Measurements from ENCODE around the gene COL4A6.
"Not testable (repeated sequence)": the region's sequence is repeated elsewhere in the genome, so short reads cannot be mapped to it uniquely, and the experiment has no call there.

Gene COL4A6

GRCh38 chrX:108412783-108413182, 25.4 kb downstream of the COL4A6 start:
- DNase-seq (ENCODE audit: low read depth in 2 of 3, low spot score in 1 of 3) = no peak

GRCh38 chrX:108399418-108400165, 38.6 kb downstream of the COL4A6 start:
- DNase-seq (ENCODE audit: low read depth in 2 of 3, low spot score in 1 of 3) = no peak

- DNase-seq (ENCODE audit: low read depth in 2 of 3, low spot score in 1 of 3) = no peak
These were observed 40.4 kb downstream of the COL4A6 start for GRCh38 chrX:108397627-108398391.

GRCh38 chrX:108396986-108397385, 41.2 kb downstream of the COL4A6 start:
- no peak for DNase-seq (ENCODE audit: low read depth in 2 of 3, low spot score in 1 of 3)

GRCh38 chrX:108396188-108396891, 41.9 kb downstream of the COL4A6 start:
- DNase-seq (ENCODE audit: low read depth in 2 of 3, low spot score in 1 of 3) = no peak

- DNase-seq (ENCODE audit: low read depth in 2 of 3, low spot score in 1 of 3) = not testable (repeated sequence)
These were observed 47.1 kb downstream of the COL4A6 start for GRCh38 chrX:108390976-108391717.

- no peak for DNase-seq (ENCODE audit: low read depth in 2 of 3, low spot score in 1 of 3)
These were observed 53.4 kb downstream of the COL4A6 start for GRCh38 chrX:108384783-108385182.

- DNase-seq (ENCODE audit: low read depth in 2 of 3, low spot score in 1 of 3) = no peak
These were observed 58.0 kb downstream of the COL4A6 start for GRCh38 chrX:108380222-108380621.

- not testable (repeated sequence) for DNase-seq (ENCODE audit: low read depth in 2 of 3, low spot score in 1 of 3)
These were observed 61.4 kb downstream of the COL4A6 start for GRCh38 chrX:108376821-108377220.

GRCh38 chrX:108375591-108375990, 62.6 kb downstream of the COL4A6 start:
- not testable (repeated sequence) for DNase-seq (ENCODE audit: low read depth in 2 of 3, low spot score in 1 of 3)

- no peak for DNase-seq (ENCODE audit: low read depth in 2 of 3, low spot score in 1 of 3)
These were observed 71.4 kb downstream of the COL4A6 start for GRCh38 chrX:108366644-108367406.

- DNase-seq (ENCODE audit: low read depth in 2 of 3, low spot score in 1 of 3) = no peak
These were observed 76.2 kb downstream of the COL4A6 start for GRCh38 chrX:108362026-108362425.

- no peak for DNase-seq (ENCODE audit: low read depth in 2 of 3, low spot score in 1 of 3)
These were observed 76.9 kb downstream of the COL4A6 start for GRCh38 chrX:108361316-108361715.

GRCh38 chrX:108359806-108360602, 78.2 kb downstream of the COL4A6 start:
- no peak for DNase-seq (ENCODE audit: low read depth in 2 of 3, low spot score in 1 of 3)

GRCh38 chrX:108353452-108353851, 84.8 kb downstream of the COL4A6 start:
- DNase-seq (ENCODE audit: low read depth in 2 of 3, low spot score in 1 of 3) = no peak

- DNase-seq (ENCODE audit: low read depth in 2 of 3, low spot score in 1 of 3) = no peak
These were observed 89.0 kb downstream of the COL4A6 start for GRCh38 chrX:108349210-108349609.

GRCh38 chrX:108348525-108348924, 89.7 kb downstream of the COL4A6 start:
- no peak for DNase-seq (ENCODE audit: low read depth in 2 of 3, low spot score in 1 of 3)

GRCh38 chrX:108347800-108348199, 90.4 kb downstream of the COL4A6 start:
- no peak for DNase-seq (ENCODE audit: low read depth in 2 of 3, low spot score in 1 of 3)

- no peak for DNase-seq (ENCODE audit: low read depth in 2 of 3, low spot score in 1 of 3)
These were observed 94.0 kb downstream of the COL4A6 start for GRCh38 chrX:108344216-108344615.

- no peak for DNase-seq (ENCODE audit: low read depth in 2 of 3, low spot score in 1 of 3)
These were observed 96.3 kb downstream of the COL4A6 start for GRCh38 chrX:108341947-108342346.

Data from stimulated activated CD4-positive, alpha-beta T cell treated with anti-CD3 and anti-CD28 coated beads, Interleukin-12 subunit alpha, Interleukin-12 subunit beta, amount 100 ng/mL, for 48 hours (primary cell).